ENCODE measurements around the gene DSCAML1.

DSCAML1 gene

GRCh38 chr11:117642835-117643234, 154.2 kb downstream of the DSCAML1 start:
- no peak for DNase-seq (ENCODE audit: low read depth in 1 of 2, low spot score in 1 of 2)

- DNase-seq (ENCODE audit: low read depth in 1 of 2, low spot score in 1 of 2) = no peak
Observed at GRCh38 chr11:117642396-117642795, 154.6 kb downstream of the DSCAML1 start.

GRCh38 chr11:117641008-117641915, 155.8 kb downstream of the DSCAML1 start:
- DNase-seq (ENCODE audit: low read depth in 1 of 2, low spot score in 1 of 2) = no peak

- no peak for DNase-seq (ENCODE audit: low read depth in 1 of 2, low spot score in 1 of 2)
Observed at GRCh38 chr11:117640041-117640440, 157.0 kb downstream of the DSCAML1 start.

GRCh38 chr11:117639601-117640000, 157.4 kb downstream of the DSCAML1 start:
- DNase-seq (ENCODE audit: low read depth in 1 of 2, low spot score in 1 of 2) = no peak

GRCh38 chr11:117638911-117639543, 158.0 kb downstream of the DSCAML1 start:
- DNase-seq (ENCODE audit: low read depth in 1 of 2, low spot score in 1 of 2) = no peak

- DNase-seq (ENCODE audit: low read depth in 1 of 2, low spot score in 1 of 2) = no peak
Observed at GRCh38 chr11:117634756-117635603, 162.0 kb downstream of the DSCAML1 start.

- DNase-seq (ENCODE audit: low read depth in 1 of 2, low spot score in 1 of 2) = no peak
Observed at GRCh38 chr11:117633976-117634755, 162.8 kb downstream of the DSCAML1 start.

- DNase-seq (ENCODE audit: low read depth in 1 of 2, low spot score in 1 of 2) = no peak
Observed at GRCh38 chr11:117633186-117633754, 163.7 kb downstream of the DSCAML1 start.

- no peak for DNase-seq (ENCODE audit: low read depth in 1 of 2, low spot score in 1 of 2)
Observed at GRCh38 chr11:117632306-117632705, 164.7 kb downstream of the DSCAML1 start.

- DNase-seq (ENCODE audit: low read depth in 1 of 2, low spot score in 1 of 2) = no peak
Observed at GRCh38 chr11:117631336-117632140, 165.5 kb downstream of the DSCAML1 start.

GRCh38 chr11:117629891-117630538, 167.0 kb downstream of the DSCAML1 start:
- DNase-seq (ENCODE audit: low read depth in 1 of 2, low spot score in 1 of 2) = no peak

GRCh38 chr11:117629146-117629545, 167.9 kb downstream of the DSCAML1 start:
- no peak for DNase-seq (ENCODE audit: low read depth in 1 of 2, low spot score in 1 of 2)

- DNase-seq (ENCODE audit: low read depth in 1 of 2, low spot score in 1 of 2) = no peak
Observed at GRCh38 chr11:117627259-117627658, 169.8 kb downstream of the DSCAML1 start.

- no peak for DNase-seq (ENCODE audit: low read depth in 1 of 2, low spot score in 1 of 2)
Observed at GRCh38 chr11:117626576-117626975, 170.4 kb downstream of the DSCAML1 start.

GRCh38 chr11:117625237-117625636, 171.8 kb downstream of the DSCAML1 start:
- DNase-seq (ENCODE audit: low read depth in 1 of 2, low spot score in 1 of 2) = no peak

- no peak for DNase-seq (ENCODE audit: low read depth in 1 of 2, low spot score in 1 of 2)
Observed at GRCh38 chr11:117623831-117624271, 173.2 kb downstream of the DSCAML1 start.

- no peak for DNase-seq (ENCODE audit: low read depth in 1 of 2, low spot score in 1 of 2)
Observed at GRCh38 chr11:117621226-117621625, 175.8 kb downstream of the DSCAML1 start.

GRCh38 chr11:117620659-117621058, 176.4 kb downstream of the DSCAML1 start:
- DNase-seq (ENCODE audit: low read depth in 1 of 2, low spot score in 1 of 2) = no peak
